Nucleus accumbens (tissue), 56 donors: ENCODE data around the gene SMR3B.

Experiments used
- DNase-seq, 56 donors: peaks; one replicate each; lab custom pipeline; 2025; lab: John Stamatoyannopoulos, UW

Gene SMR3B

GRCh38 chr4:70382691-70383181, at the start of gene SMR3B:
Gene SMR3B (plus strand): TSS chr4:70383131. CDS start chr4:70384511, 1,380 bp downstream.
- DNase-seq: no peak

GRCh38 chr4:70334681-70335080, 48.2 kb upstream of the SMR3B start, which contains the start of gene CABS1:
Gene CABS1 (plus strand): TSS chr4:70334981. CDS start chr4:70335040, 59 bp downstream.
- DNase-seq: no peak

DNA sequence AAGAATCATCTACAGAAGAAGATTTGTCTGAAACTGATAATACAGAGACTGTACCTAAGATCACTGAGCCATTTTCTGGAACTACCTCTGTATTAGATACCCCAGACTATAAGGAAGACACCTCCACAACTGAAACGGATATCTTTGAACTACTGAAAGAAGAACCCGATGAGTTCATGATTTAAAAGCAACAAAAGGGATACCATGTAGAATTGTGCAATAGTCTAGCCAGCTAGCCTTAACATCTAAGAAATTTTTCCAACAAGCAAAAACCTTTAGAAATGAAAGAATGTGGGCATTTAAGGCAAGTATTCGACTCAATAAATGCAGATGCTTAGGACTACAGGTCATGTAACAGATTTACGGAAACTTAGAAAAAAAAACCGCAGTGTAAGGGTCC, 46.9 kb upstream of the SMR3B start:
- DNase-seq: no peak

GRCh38 chr4:70337886-70338420, 45.0 kb upstream of the SMR3B start:
- no peak for DNase-seq

DNA sequence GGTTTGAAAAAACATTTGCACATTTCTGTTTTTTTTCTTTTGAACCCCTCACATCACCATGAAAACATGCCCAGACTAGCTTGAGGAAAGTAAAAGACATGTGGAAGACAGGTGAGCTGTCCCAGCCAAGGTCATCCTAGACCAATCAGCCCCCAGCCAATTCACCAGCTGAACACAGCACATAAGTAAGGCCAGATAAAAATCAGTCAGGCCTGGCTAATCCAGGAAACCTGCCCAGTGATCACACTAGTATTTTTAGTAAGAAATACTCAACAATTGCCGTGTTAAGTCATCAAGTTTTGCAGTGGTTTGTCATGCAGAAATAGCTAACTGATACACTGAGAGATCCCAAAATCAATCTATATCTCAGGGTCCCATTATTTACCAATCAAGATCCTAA, 26.7 kb upstream of the SMR3B start:
- no peak for DNase-seq

GRCh38 chr4:70359115-70359661, 23.7 kb upstream of the SMR3B start:
- no peak for DNase-seq

- no peak for DNase-seq
These were observed 22.5 kb upstream of the SMR3B start, which contains the start of gene SMR3A for GRCh38 chr4:70360460-70360859. Gene SMR3A (plus strand): TSS chr4:70360760. CDS start chr4:70362116, 1,356 bp downstream.

DNA sequence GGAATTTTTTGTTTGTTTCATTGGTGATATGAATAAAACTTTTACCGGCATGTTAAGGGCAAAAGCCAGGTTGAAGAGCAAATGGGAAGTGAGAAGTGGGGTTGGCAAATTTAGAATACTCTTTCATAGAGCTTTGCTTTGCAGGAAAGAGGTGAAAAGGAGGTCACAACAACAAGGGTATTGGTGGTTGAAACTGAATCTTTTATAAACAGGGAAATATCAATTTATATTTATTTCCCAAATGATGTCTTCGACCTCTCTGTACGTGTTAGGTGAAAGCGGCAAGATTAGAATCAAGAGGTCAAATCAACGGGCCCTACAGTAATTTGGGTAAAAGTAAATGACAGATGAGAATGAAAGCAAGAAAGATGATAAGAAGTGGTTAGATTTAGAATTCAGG, 18.9 kb upstream of the SMR3B start:
- DNase-seq: no peak

GRCh38 chr4:70365479-70365878, 17.5 kb upstream of the SMR3B start:
- no peak for DNase-seq

GRCh38 chr4:70367813-70368212, 15.1 kb upstream of the SMR3B start:
- no peak for DNase-seq

- no peak for DNase-seq
These were observed 10.9 kb upstream of the SMR3B start for GRCh38 chr4:70371987-70372386.

DNA sequence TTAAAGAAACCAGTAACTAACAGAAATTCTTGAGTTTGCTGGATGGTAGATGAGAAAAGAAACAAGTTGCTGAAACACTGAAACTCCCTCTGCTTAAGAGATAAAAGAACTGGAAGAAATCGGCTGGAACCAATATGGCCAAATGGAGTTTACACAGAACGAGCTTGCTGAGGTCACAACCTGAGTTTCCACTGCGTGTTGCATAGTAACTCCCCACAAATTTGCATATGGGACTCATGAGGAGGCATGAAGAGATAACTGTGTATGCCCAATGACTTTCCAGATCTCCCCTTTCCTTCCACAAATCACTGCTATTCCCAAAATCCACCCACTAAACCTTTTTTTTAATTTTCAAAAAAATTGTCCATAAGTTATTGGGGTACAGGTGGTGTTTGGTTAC, 10.2 kb upstream of the SMR3B start:
- DNase-seq: no peak

DNA sequence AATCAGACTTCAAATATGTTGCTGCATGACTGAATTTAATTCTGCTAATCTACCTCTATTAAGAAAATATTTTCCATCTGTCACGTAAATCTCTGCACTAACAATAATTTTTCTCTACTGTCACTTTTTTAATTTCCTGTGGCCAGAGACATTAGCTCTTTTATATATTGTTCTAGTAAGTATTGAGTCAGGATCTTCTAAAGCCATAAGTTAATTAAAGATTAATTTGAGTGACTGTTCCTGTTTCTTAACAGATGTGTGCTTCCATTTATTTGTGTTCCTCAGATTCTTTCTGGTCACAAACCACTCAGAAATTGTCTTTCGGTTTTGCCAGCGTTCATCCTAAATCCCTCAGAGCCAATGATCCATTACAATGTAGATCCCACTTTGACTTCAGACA, 2.4 kb upstream of the SMR3B start:
- no peak for DNase-seq

DNA sequence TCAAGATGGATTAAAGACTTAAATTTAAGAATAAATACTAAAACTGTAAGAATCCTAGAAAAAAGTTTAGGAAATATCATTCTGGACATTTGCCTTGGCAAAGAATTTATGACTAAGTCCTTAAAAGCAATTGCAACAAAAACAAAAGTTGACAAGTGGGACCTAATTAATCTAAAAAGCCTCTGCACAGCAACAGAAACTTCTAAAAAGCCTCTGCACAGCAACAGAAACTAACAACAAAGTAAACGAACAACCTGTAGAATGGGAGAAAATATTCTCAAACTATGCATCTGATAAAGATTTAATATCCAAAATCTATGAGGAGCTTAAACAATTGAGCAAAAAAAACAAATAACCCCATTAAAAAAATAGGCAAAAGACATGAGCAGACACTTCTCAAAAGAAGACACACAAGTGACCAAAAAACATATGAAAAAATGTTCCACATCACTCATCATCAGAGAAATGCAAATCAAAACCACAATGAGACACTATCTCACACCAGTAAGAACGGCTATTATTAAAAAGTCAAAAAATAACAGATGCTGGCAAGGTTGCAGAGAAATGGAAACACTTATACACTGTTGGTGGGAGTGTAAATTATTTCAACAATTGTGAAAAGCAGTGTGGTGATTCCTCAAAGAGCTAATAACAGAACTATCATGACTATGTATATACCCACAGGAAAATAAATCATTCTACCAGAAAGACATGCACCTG, 9.3 kb downstream of the SMR3B start:
- no peak for DNase-seq

DNA sequence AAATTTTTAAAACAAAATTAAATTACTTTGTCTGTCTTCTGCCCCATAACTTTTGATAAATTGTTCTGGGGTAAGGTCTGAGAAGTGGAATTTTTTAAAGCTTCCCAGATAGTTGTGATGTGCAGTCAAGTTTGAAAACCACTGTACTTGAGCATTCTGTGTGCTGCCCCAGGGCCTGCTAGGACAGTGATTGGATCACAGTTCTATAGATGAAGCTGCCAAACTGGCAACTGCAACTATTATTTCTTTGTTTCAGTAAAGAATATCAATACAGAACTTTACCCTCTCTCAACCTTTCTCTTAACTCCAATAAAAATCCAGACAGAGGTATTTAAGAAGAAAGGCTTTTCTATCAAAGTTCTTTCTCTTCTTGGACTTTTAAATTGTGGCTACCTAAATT, 14.6 kb downstream of the SMR3B start, which contains the start of gene OPRPN:
Gene OPRPN, plus strand, starts transcription at position 361 of the 400 bp plus-strand sequence. CDS start 1,346 bp downstream, outside the sequence.
- DNase-seq: no peak

DNA sequence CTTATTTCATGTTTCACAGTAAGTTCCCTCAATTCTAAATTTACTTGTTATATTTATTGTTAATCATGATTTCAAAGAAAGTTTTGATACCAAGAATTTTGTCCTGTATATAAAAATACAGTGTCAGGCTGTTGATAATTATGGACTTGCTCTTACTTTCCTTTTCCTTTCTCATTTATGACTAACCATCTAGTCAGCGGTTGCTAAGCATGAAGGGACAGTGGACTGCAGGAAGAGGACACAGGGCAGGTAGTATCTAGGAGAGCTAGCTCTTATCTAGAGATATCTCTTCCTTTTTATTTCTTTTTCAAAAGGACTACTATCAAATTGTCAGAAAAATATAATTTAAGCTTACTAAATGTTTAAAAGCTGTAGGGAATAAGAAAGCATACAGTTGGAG, 16.4 kb downstream of the SMR3B start:
- no peak for DNase-seq

DNA sequence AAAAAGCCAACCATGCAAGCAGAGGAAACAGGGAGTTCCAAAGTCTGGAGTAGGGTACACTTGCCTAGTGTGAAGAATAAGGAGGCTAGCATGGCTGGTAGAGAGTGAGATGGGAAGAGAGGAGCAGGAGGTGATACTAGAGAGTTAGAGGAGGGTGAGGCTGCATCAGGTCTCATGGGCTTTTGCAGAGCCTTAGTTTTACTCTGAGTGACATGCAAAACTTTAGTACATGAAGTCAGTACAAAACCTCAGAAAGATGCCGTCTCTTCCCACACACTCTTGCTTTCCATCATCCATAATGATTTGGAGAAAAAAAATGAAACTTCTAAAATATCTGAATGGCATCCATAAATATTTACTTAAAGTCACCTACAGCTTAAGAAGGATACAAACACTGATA, 19.8 kb downstream of the SMR3B start:
- DNase-seq: no peak

DNA sequence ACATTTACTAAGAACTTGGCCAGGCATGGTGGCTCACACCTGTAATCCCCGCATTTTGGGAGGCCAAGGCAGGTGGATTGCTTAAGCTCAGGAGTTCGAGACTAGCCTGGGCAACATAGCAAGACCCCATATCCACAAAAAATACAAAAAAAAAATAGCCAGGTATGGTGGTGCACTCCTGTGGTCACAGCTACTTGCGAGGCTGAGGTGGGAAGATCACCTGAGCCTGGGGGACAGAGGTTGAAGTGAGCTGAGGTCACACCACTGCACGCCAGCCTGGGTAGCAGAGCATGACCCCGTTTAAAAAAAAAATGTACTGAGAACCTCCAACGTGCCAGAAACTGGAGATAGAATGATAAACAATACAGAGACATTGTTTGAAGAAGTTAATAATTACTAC, 22.8 kb downstream of the SMR3B start:
- DNase-seq: no peak

DNA sequence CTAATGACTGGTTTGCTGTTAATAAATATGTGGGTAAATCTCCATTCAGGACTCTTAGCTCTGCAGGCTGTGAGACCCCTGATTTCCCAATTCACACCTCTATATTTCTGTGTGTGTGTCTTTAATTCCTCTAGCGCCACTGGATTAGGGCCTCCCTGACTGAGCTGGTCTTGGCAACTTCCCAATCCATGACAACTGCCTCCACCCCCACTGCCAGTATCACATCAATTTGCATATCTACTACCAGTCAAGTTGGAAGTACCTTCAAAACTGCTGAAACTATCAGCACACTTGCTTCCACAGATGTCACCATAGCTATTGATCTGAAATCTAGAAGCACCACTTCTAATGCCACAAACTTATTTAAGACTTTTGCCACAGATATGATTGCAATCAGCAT, 42.4 kb downstream of the SMR3B start:
- no peak for DNase-seq

DNA sequence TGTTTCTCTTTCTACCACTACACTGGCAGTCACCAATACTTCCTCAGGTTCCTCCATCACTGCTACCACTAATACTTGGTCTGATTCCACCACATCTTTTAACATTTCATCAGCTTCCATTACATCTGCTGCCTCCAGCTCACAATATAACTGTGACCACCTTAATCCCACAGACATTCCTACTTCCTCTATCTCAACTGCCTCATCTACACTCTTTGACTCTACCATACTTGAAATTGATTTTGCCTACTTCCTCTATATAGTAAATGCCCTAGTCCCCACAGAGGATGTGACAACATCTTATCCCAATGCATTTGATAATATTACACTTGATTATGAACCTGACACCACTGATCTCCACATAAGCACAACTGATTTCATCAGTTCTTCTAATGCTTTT, 43.9 kb downstream of the SMR3B start:
- DNase-seq: no peak

DNA sequence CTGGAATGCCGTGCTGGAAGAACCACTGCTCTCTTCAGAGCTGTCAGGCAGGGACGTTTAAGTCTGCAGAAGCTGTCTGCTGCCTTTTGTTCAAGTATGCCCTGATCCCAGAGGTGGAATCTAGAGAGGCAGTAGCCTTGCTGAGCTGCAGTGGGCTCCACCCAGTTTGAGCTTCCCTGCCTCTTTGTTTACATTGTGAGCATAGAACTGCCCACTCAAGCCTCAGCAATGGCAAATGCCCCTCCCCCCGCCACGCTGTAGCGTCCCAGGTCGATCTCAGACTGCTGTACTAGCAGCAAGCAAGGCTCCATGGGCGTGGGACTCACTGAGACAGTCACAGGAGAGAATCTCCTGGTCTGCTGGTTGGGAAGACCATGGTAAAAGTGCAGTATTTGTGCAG, 54.3 kb downstream of the SMR3B start:
- DNase-seq: no peak
